CD4-positive, CD25-positive, alpha-beta regulatory T cell (primary cell): Measurements from ENCODE around the gene MYO15A. TPM values are rescaled to one million over a fixed set of nuclear protein-coding genes. Genes with fewer than 3 reads are reported as not detected.
A peak's percentile ranks its signal among the peaks of the same experiment; 100 is the strongest.

Experiments used
- ATAC-seq, 2 donors: fragments of 150-1000 bp; cut with Tn5 transposase; one replicate each; pipeline ENCODE4 v1.10.0; 2021; ENCODE audit warnings: low read depth in 2 of 2, moderate number of reproducible peaks in 2 of 2, moderate library complexity in 1 of 2
- DNase-seq, 3 donors: peaks; one replicate each; pipeline versions ENCODE4 v3.0.0 to v3.0.0-alpha.2; 2012 to 2022; ENCODE audit warnings: mixed read lengths in 1 of 3
- H3K27ac ChIP-seq: one replicate; pipeline ENCODE4 v1.7.0; 2013; ENCODE audit warnings: mild to moderate bottlenecking, low read length; ENCODE audit not compliant: insufficient read depth, poor library complexity, severe bottlenecking
- H3K27me3 ChIP-seq: one replicate; pipeline ENCODE4 v1.7.0; 2013; ENCODE audit warnings: low read length; ENCODE audit not compliant: control insufficient read depth, insufficient read depth
- H3K36me3 ChIP-seq: one replicate; pipeline ENCODE4 v1.7.0; 2013; ENCODE audit warnings: mild to moderate bottlenecking, low read length, moderate library complexity; ENCODE audit not compliant: control insufficient read depth, insufficient read depth
- H3K4me1 ChIP-seq: 2 replicates; pipeline ENCODE4 v1.7.0; 2013; ENCODE audit warnings: mild to moderate bottlenecking, low read length; ENCODE audit not compliant: insufficient read depth, control insufficient read depth, poor library complexity, severe bottlenecking
- H3K4me3 ChIP-seq: one replicate; pipeline ENCODE4 v1.7.0; 2013; ENCODE audit warnings: low read depth, mild to moderate bottlenecking, low read length, moderate library complexity
- H3K9me3 ChIP-seq, 2 experiments: 1 replicate in 1 of 2; 2 replicates in 1 of 2; pipeline ENCODE4 v1.7.0; 2013; ENCODE audit warnings: low read length in 2 of 2, mild to moderate bottlenecking in 1 of 2, moderate library complexity in 1 of 2; ENCODE audit not compliant: control insufficient read depth in 2 of 2
- H3K27ac Mint-ChIP-seq, 3 donors: one replicate each; pipeline ENCODE4 v1.8.0; 2020 to 2022; ENCODE audit warnings: mild to moderate bottlenecking in 3 of 3, mixed read lengths in 3 of 3, moderate library complexity in 2 of 3
- H3K27me3 Mint-ChIP-seq: one replicate; pipeline ENCODE4 v1.8.0; 2022; ENCODE audit warnings: mild to moderate bottlenecking, mixed read lengths
- H3K36me3 Mint-ChIP-seq: one replicate; pipeline ENCODE4 v1.8.0; 2020; ENCODE audit warnings: mixed read lengths
- H3K4me1 Mint-ChIP-seq, 4 donors: one replicate each; pipeline ENCODE4 v1.8.0; 2020 to 2022; ENCODE audit warnings: mixed read lengths in 4 of 4, mild to moderate bottlenecking in 1 of 4
- H3K4me3 Mint-ChIP-seq, 4 donors: one replicate each; pipeline ENCODE4 v1.8.0; 2020 to 2022; ENCODE audit warnings: mild to moderate bottlenecking in 4 of 4, mixed read lengths in 4 of 4, moderate library complexity in 3 of 4
- H3K9me3 Mint-ChIP-seq, 7 donors: one replicate each; pipeline ENCODE4 v1.8.0; 2020 to 2022; ENCODE audit warnings: mixed read lengths in 7 of 7, mild to moderate bottlenecking in 3 of 7, moderate library complexity in 2 of 7
- polyA plus RNA-seq, 4 donors: library from polyadenylated mRNA; unstranded; fragments of 300-500 nt; fragmentation: Illumina TruSeq; gene quantifications; one replicate each; pipeline ENCODE4 v1.2.3, GENCODE V29; 2021
- total RNA-seq: library from RNA; stranded (reverse); gene quantifications from one replicate; pipeline ENCODE4 v1.2.3, GENCODE V29; 2022

Gene MYO15A
- total and polyA plus RNA-seq, 5 donors from 2014 or later = 0.19 to 0.81 (median 0.30) TPM; not detected in 1

DNA sequence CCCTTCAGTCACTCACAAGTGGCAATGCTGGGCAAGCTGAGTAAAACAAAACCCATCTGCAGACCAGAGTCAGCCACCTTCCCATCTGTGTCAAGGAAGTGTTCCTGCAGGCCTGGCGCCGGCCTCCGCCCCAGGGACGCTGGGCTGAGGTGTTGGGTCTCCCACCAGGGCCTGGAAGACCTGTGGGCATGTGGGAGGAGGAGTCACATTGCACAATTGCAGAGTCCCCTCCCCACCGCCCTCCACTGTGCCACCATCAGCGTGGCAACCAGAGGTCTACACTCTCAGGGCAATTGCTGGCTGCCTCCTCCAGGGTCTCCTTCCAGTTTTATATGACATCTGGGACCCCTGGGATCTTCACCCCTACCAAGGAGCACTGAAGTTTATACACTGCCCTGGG lies 3.0 kb upstream of the MYO15A start:
- no peak overlapping the region for H3K27ac ChIP-seq
- H3K4me3 Mint-ChIP-seq = no peak overlapping the region
- DNase-seq = no peak
- H3K36me3 ChIP-seq = peaks cover 42% of the 10 kb centered on the region
- H3K36me3 Mint-ChIP-seq = peaks cover 14% of the 10 kb centered on the region
- H3K27me3 Mint-ChIP-seq = no peaks in the 10 kb centered on the region
- H3K9me3 ChIP-seq = no peaks in the 10 kb centered on the region
- peak overlapping the region in 1 of 3 donors; percentile 31 for H3K27ac Mint-ChIP-seq
- H3K27me3 ChIP-seq = no peaks in the 10 kb centered on the region
- H3K9me3 Mint-ChIP-seq = no peaks in the 10 kb centered on the region
- H3K4me1 Mint-ChIP-seq = peaks cover 0 to 2% (median 0%) of the 10 kb centered on the region in 4 donors
- H3K4me1 ChIP-seq = no peaks in the 10 kb centered on the region
- ATAC-seq = no peak
- H3K4me3 ChIP-seq = no peak overlapping the region

GRCh38 chr17:18106211-18106610 lies 2.3 kb upstream of the MYO15A start:
- DNase-seq (no peak), ATAC-seq (no peak)
- Histone ChIP-seq H3K27ac (no peak overlapping the region), H3K27me3 (no peaks in the 10 kb centered on the region), H3K36me3 (peaks cover 36% of the 10 kb centered on the region), H3K9me3 (no peaks in the 10 kb centered on the region), H3K4me1 (no peaks in the 10 kb centered on the region), H3K4me3 (no peak overlapping the region)
- H3K4me1 Mint-ChIP-seq = peaks cover 0 to 2% (median 0%) of the 10 kb centered on the region in 4 donors
- no peaks in the 10 kb centered on the region for H3K9me3 Mint-ChIP-seq
- no peak overlapping the region for H3K27ac Mint-ChIP-seq
- peaks cover 14% of the 10 kb centered on the region for H3K36me3 Mint-ChIP-seq
- no peaks in the 10 kb centered on the region for H3K27me3 Mint-ChIP-seq
- H3K4me3 Mint-ChIP-seq = no peak overlapping the region

- ATAC-seq (no peak), DNase-seq (no peak)
- peaks cover 0 to 2% (median 0%) of the 10 kb centered on the region in 4 donors for H3K4me1 Mint-ChIP-seq
- no peaks in the 10 kb centered on the region for H3K4me1 ChIP-seq
- peaks cover 14% of the 10 kb centered on the region for H3K36me3 Mint-ChIP-seq
- no peaks in the 10 kb centered on the region for H3K9me3 ChIP-seq
- H3K36me3 ChIP-seq = peaks cover 29% of the 10 kb centered on the region
- no peak overlapping the region for H3K27ac ChIP-seq
- no peaks in the 10 kb centered on the region for H3K27me3 ChIP-seq
- H3K27me3 Mint-ChIP-seq = no peaks in the 10 kb centered on the region
- no peak overlapping the region for H3K27ac Mint-ChIP-seq
- H3K4me3 Mint-ChIP-seq = no peak overlapping the region
- no peaks in the 10 kb centered on the region for H3K9me3 Mint-ChIP-seq
- no peak overlapping the region for H3K4me3 ChIP-seq
Observed at GRCh38 chr17:18107061-18107790, 1.3 kb upstream of the MYO15A start.

GRCh38 chr17:18107971-18108370 lies 585 bp upstream of the MYO15A start:
- Mint-ChIP-seq H3K27me3 (no peaks in the 10 kb centered on the region), H3K4me1 (peaks cover 0 to 2% (median 0%) of the 10 kb centered on the region in 4 donors), H3K4me3 (no peak overlapping the region), H3K27ac (no peak overlapping the region), H3K36me3 (peaks cover 14% of the 10 kb centered on the region), H3K9me3 (no peaks in the 10 kb centered on the region)
- no peak for ATAC-seq
- peaks cover 29% of the 10 kb centered on the region for H3K36me3 ChIP-seq
- no peaks in the 10 kb centered on the region for H3K27me3 ChIP-seq
- DNase-seq = no peak
- no peaks in the 10 kb centered on the region for H3K9me3 ChIP-seq
- H3K4me3 ChIP-seq = no peak overlapping the region
- no peaks in the 10 kb centered on the region for H3K4me1 ChIP-seq
- H3K27ac ChIP-seq = no peak overlapping the region

- Mint-ChIP-seq H3K9me3 (no peaks in the 10 kb centered on the region), H3K4me1 (peaks cover 0 to 2% (median 0%) of the 10 kb centered on the region in 4 donors), H3K4me3 (no peak overlapping the region), H3K27me3 (no peaks in the 10 kb centered on the region), H3K36me3 (peaks cover 8% of the 10 kb centered on the region), H3K27ac (peak overlapping the region in 1 of 3 donors; percentile 72)
- Histone ChIP-seq H3K4me3 (no peak overlapping the region), H3K27ac (no peak overlapping the region), H3K36me3 (peaks cover 20% of the 10 kb centered on the region), H3K9me3 (no peaks in the 10 kb centered on the region), H3K4me1 (no peaks in the 10 kb centered on the region), H3K27me3 (no peaks in the 10 kb centered on the region)
- no peak for DNase-seq
- ATAC-seq = no peak
Observed at GRCh38 chr17:18109935-18110485, 1.5 kb downstream of the MYO15A start.

- DNase-seq (no peak), ATAC-seq (no peak)
- Mint-ChIP-seq H3K27me3 (no peaks in the 10 kb centered on the region), H3K4me3 (no peak overlapping the region), H3K27ac (peak overlapping the region in 2 of 3 donors; percentile 72 to 74), H3K9me3 (no peaks in the 10 kb centered on the region), H3K36me3 (peaks cover 5% of the 10 kb centered on the region), H3K4me1 (peaks cover 0 to 2% (median 0%) of the 10 kb centered on the region in 4 donors)
- Histone ChIP-seq H3K9me3 (no peaks in the 10 kb centered on the region), H3K27ac (no peak overlapping the region), H3K4me1 (no peaks in the 10 kb centered on the region), H3K36me3 (peaks cover 17% of the 10 kb centered on the region), H3K4me3 (no peak overlapping the region), H3K27me3 (no peaks in the 10 kb centered on the region)
Observed at GRCh38 chr17:18110636-18111145, 2.1 kb downstream of the MYO15A start.

GRCh38 chr17:18111330-18111971 lies 2.9 kb downstream of the MYO15A start:
- Histone ChIP-seq H3K27ac (no peak overlapping the region), H3K36me3 (peaks cover 10% of the 10 kb centered on the region), H3K4me3 (no peak overlapping the region), H3K4me1 (no peaks in the 10 kb centered on the region), H3K27me3 (no peaks in the 10 kb centered on the region), H3K9me3 (no peaks in the 10 kb centered on the region)
- no peak for DNase-seq
- Mint-ChIP-seq H3K9me3 (no peaks in the 10 kb centered on the region), H3K27me3 (no peaks in the 10 kb centered on the region), H3K4me1 (peaks cover 0 to 2% (median 0%) of the 10 kb centered on the region in 4 donors), H3K27ac (no peak overlapping the region), H3K4me3 (no peak overlapping the region), H3K36me3 (peaks cover 5% of the 10 kb centered on the region)
- ATAC-seq = no peak
